GM08714 (cell line): ENCODE measurements around the gene NBPF3.
"Not testable (repeated sequence)": the region's sequence is repeated elsewhere in the genome, so short reads cannot be mapped to it uniquely, and the experiment has no call there.

Experiments used
- H3K4me3 ChIP-seq: fragments of 200-500 bp; sonication (Bioruptor generic); 2 replicates; pipeline ENCODE4 v1.5.1; 2014; ENCODE audit warnings: mild to moderate bottlenecking, low read length, inconsistent platforms
- ZNF274 ChIP-seq: IDR thresholded peaks from 2 replicates; pipeline ENCODE4 v1.6.1; 2012; ENCODE audit warnings: mild to moderate bottlenecking, low read depth, low read length

The NBPF3 gene

DNA sequence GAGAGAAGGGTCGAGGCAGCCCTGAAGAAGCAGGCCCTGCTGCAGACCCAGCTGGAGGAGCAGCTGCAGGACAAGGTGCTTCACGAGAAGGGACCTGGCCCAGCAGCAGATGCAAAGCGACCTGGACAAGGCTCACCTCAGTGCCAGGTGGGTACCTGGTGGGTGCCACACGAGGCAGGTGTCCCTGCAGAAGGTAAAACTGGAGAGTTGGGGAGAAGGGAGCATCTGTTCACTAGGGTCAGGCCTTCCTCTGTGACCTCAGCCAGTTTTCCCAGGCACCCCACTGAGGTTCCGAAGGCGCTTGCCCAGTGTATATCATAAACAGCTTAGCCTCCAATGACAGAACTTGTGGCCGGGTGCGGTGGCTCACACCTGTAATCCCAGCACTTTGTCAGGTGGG, 5.5 kb upstream of the NBPF3 start:
- no peak for TF ChIP-seq ZNF274
- H3K4me3 ChIP-seq: no peak overlapping the region

DNA sequence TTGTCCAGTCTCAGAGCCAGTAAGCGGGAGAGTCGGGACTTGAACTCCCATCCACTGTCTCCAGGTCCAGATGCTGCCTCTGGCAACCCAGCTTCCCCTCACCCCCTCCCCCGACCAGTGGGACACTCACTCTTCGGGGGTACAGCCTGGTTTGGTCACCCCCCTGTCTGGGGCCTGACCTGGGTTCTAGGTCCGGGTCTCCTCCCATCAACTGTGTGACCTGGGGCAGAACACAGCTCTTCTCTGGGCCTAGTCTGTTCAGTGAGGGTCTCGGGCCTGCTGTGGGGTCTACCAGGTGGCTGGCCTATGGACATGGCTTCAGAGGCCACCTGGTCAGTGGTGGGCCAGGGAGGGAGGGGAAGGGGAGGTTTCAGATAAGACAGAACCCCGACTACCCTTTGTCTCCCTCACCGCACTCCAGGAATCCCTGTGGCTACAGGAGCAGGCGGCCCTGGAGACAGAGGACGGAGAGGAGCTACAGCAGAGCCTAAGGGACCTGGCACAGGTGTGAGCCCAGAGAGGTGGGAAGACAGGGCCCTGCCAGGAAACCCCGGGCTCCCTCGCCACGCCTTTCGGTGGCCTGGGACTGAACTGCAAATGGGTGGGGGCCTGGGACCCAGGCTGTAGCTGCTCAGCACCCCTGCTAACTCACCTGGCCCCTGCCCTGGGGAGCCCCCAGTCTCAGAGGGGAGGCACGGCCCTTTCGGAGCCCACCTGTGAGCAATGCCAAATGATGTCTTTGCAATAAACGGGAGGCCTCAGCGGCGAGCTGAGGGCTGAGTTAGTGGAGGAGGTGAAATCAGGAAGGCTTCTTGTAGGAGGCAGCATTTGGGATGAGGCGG, 4.1 kb upstream of the NBPF3 start:
- no peak overlapping the region for H3K4me3 ChIP-seq
- TF ChIP-seq ZNF274: no peak

- no peak for TF ChIP-seq ZNF274
- no peak overlapping the region for H3K4me3 ChIP-seq
These were observed 3.2 kb upstream of the NBPF3 start for GRCh38 chr1:21436488-21437340.

DNA sequence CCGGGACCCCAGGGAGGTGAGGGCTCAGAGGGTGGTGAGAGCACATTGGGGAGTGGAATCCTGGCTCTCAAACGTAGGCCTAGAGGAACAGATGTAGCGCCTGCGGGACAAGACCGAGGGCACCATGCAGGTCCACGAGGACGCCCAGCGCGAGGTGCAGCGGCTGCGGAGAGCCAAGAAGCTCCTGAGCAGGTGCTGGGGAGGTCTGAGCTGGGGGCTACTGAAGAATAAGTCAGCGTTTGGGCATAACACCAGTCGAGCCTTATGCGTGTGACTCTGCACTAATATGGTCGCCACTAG, 2.6 kb upstream of the NBPF3 start:
- no peak overlapping the region for H3K4me3 ChIP-seq
- TF ChIP-seq ZNF274: no peak

GRCh38 chr1:21438646-21439312, 1.2 kb upstream of the NBPF3 start:
- not testable (repeated sequence) for H3K4me3 ChIP-seq

DNA sequence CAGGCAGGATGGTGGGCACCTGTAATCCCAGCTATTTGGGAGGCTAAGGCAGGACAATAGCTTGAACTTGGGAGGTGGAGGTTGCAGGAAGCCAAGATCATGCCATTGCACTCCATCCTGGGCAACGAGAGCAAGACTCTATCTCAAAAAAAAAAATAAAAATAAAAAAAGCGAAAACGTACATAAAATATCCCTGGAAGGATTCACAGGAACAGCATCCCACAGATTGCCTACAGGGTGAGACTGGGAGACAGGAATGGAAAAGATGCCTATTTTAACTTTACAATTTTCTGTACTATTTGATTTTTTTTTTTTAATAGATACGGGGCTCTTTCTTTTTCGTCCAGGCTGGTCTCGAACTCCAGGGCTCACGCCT, 604 bp upstream of the NBPF3 start:
- TF ChIP-seq ZNF274: no peak
- peak overlapping the region; percentile 75; the same call in 1 of the 2 replicates for H3K4me3 ChIP-seq

- H3K4me3 ChIP-seq: peak overlapping the region; percentile 35
These were observed 741 bp downstream of the NBPF3 start for GRCh38 chr1:21440630-21441125.

DNA sequence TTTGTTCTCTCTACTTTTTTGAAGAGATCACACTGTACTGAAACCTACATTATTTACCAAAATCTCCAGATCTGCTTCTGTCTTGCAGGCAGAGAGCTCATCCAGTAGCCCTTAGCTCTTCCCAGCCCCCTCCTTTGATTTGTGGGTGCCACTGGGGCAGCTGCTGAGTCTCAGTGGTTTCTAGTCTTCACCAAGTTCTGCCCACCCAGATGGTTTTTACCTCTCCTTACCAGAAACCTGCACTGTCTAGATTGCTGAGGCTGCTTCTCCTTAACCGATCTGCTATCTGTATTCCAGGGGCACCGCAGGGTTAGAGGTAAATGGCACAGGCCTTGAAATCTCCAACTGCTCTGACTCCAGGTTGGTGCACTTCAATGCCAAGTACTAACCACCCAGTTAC, 6.7 kb downstream of the NBPF3 start:
- not testable (repeated sequence) for H3K4me3 ChIP-seq

- no peak for TF ChIP-seq ZNF274
- H3K4me3 ChIP-seq: no peak overlapping the region
These were observed 7.4 kb downstream of the NBPF3 start for GRCh38 chr1:21447311-21447710.

DNA sequence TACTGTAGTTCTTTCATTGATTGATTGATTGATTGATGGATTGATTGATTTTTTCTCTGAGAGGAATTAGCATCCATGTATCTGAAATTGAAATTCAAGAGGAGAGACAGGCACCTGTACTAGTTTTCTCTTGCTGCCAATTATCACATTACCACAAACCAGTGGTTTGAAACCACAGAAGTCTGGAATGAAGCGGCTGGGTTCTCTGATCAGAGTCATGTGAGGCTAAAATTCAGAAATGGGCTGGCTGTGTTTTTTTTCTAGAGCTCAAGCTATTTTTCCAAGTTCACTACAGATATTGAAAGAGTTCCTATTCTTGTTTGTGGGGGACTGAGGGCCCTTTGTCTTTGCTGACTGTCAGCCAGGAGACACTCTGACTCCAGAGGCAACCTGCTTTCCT, 10.0 kb downstream of the NBPF3 start:
- H3K4me3 ChIP-seq: no peak overlapping the region
- no peak for TF ChIP-seq ZNF274

- no peak overlapping the region for H3K4me3 ChIP-seq
- TF ChIP-seq ZNF274: no peak
These were observed 11.3 kb downstream of the NBPF3 start for GRCh38 chr1:21451212-21451611.

DNA sequence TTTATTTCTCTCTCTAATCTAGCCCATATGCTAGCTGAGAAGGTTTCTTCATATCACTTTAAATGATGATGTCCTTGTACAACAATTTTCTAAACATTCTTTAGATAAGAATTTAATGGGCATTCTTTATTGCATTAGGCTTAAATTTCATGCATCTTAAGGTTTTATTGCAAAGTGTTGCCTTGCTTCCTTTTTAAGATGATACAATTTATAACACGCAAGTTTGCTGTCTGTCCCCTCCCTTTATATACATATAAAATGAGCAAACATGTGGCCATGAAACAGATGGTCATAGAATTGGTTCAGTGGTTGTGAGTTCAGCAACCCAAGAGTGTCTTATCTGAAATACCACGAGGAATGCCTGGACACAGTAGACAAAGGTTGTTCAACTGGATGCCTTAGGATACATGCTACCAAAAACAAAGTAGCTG, 12.1 kb downstream of the NBPF3 start:
- no peak overlapping the region for H3K4me3 ChIP-seq
- no peak for TF ChIP-seq ZNF274

DNA sequence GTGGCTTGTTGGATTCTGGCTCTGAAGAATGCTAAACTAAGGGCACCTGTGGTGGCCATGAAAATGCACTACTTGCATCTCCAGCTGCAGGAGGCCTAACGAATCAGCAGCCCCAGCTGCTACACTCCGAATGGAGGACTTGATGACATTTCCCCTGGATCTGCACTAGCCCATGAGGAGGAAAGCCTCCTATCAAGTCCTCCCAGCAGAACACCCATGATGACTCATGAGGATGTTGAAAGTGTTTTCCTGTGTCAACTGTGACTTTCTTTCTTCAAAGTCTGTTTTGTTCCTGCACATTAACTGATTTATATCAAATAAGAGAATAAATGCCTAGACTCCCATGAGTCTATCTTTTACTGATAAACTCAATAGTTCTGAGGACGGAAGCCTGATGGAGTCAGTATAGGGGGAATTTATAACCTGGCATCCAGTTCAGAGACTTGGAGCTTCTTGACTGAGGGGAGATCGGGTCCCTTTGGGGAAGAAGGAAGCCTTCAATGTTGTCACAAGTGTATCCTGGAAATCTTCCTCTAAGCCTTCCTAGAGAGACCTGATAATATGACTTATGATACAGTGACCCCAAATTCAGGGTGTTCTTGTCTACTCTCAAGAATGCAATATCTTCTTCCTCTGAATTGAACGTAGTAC, 14.2 kb downstream of the NBPF3 start:
- H3K4me3 ChIP-seq: not testable (repeated sequence)

GRCh38 chr1:21454904-21455303, 15.0 kb downstream of the NBPF3 start:
- not testable (repeated sequence) for H3K4me3 ChIP-seq
